Measurements from ENCODE around the gene ADCY9. TPM values are rescaled to one million over a fixed set of nuclear protein-coding genes. Genes with fewer than 3 reads are reported as not detected.

The ADCY9 gene
- total RNA-seq, 1 donor from 2014 or later, result 49.6 TPM

DNA sequence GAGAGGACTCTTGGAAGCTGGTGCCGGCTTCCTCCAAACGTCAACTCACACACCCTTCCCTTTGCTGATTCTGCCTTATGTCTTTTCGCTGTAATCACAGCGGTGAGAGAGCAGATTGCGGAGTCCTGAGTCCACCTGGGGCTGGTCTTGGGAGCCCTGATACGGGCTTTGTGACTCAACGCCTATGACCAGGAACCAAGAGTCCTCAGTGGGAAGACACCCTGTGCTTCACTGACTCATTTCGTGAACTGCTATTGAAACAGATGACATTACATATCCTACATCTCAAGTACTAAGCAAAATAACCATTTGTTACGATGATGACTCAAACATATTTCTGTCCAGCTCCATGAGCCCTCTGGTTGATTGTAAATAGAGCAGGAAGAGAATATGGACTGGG is 145.0 kb downstream of the ADCY9 start:
- intact Hi-C loops (cut with DNase I), result no loop called here
- Histone ChIP-seq H3K27ac (no peak overlapping the region), H3K36me3 (peaks cover 16% of the 10 kb centered on the region), H3K4me1 (no peaks in the 10 kb centered on the region), H3K4me3 (no peak overlapping the region), H3K9me3 (no peaks in the 10 kb centered on the region), H3K27me3 (no peaks in the 10 kb centered on the region)
- ATAC-seq (no peak), DNase-seq (no peak)
- TF ChIP-seq, protein P1, sequence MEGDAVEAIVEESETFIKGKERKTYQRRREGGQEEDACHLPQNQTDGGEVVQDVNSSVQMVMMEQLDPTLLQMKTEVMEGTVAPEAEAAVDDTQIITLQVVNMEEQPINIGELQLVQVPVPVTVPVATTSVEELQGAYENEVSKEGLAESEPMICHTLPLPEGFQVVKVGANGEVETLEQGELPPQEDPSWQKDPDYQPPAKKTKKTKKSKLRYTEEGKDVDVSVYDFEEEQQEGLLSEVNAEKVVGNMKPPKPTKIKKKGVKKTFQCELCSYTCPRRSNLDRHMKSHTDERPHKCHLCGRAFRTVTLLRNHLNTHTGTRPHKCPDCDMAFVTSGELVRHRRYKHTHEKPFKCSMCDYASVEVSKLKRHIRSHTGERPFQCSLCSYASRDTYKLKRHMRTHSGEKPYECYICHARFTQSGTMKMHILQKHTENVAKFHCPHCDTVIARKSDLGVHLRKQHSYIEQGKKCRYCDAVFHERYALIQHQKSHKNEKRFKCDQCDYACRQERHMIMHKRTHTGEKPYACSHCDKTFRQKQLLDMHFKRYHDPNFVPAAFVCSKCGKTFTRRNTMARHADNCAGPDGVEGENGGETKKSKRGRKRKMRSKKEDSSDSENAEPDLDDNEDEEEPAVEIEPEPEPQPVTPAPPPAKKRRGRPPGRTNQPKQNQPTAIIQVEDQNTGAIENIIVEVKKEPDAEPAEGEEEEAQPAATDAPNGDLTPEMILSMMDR (IDR thresholded peaks at IDR 0.05), result no peak

DNA sequence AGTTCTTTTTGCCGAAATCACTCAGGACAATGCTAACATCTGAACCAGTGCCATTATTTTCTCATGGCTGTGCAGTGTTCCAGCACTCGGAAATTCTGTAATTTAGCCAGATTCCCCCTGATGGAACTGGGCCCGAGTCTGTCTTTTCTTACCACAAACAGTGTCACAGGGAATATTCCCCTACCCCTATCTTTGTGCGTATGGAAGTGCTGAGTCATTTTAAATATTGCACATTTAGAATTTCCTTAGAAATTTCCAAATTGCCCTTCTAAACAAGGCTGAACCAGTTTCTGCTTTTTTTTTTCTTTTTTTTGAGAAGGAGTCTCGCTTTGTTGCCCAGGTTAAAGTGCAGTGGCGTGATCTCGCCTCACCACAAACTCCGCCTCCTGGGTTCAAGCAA is 147.7 kb downstream of the ADCY9 start:
- intact Hi-C loops (cut with DNase I), result no loop called here
- H3K27ac ChIP-seq, result no peak overlapping the region
- no peaks in the 10 kb centered on the region for H3K4me1 ChIP-seq
- no peaks in the 10 kb centered on the region for H3K27me3 ChIP-seq
- ATAC-seq (no peak), DNase-seq (no peak)
- no peaks in the 10 kb centered on the region for H3K9me3 ChIP-seq
- H3K36me3 ChIP-seq, result peaks cover 13% of the 10 kb centered on the region
- H3K4me3 ChIP-seq, result no peak overlapping the region
- TF ChIP-seq, protein P1 (IDR thresholded peaks at IDR 0.05), result no peak

DNA sequence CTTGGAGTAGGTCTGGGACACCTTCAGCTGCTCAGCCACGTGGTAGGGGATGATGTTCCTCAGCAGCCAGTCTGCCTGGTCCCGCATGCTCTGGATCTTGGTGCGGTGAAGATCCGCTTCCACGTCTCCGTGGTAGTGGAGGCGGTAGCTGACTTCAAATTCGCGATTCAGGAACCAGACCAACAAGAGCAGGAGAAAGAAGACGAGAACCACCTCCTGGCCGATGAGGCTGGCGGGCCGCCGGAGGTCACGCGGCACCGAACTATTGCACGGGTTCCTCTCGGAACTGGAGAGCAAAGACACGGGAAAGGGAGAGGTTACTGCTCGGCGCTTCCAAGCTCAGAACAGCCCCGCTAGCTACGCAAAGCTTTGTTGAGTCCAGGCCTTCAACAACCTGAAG is 149.6 kb downstream of the ADCY9 start:
- no peak for ATAC-seq
- H3K4me1 ChIP-seq, result peaks cover 15% of the 10 kb centered on the region
- no peak for DNase-seq
- H3K4me3 ChIP-seq, result no peak overlapping the region
- no peaks in the 10 kb centered on the region for H3K9me3 ChIP-seq
- H3K27me3 ChIP-seq, result no peaks in the 10 kb centered on the region
- peaks cover 11% of the 10 kb centered on the region for H3K36me3 ChIP-seq
- intact Hi-C loops (cut with DNase I), result no loop called here
- TF ChIP-seq, protein P1 (IDR thresholded peaks at IDR 0.05), result no peak
- H3K27ac ChIP-seq, result no peak overlapping the region

DNA sequence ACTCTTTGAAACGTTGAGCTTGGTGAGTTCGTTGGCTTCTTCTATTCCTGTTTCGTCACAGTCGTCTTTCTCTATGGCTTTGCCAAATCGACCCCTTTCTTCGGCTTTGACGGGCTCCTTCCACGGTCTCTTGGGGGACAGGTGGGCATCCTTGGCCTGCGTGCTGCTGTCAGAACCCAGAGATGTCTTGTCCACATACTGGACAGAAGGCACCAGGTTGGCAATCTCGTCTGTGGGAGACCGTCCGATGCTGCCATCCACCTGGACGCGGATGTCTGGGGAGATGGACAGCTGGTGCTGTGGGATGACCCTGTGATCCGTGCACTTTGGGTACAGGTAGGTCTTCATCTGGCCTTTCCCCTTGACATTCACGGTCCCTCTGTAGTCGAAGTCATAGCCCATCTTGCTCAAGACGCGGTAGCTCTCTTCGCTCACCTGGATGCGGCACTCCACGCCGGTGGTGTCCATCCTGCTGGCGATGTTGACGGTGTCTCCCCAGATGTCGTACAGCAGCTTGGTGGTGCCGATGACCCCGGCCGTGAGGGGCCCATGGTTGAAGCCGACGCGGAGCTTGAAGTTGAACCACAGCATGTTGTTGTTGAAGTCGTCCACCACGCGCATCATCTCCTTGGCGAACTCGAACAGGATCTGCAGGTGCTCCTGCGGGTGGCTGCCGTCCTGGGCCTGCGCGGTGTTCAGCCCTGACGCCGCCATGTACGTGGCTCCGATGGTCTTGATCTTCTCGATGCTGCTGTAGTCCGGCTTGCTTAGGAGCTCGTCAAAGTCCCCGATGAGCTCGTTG is 150.3 kb downstream of the ADCY9 start:
- Histone ChIP-seq H3K27me3 (no peaks in the 10 kb centered on the region), H3K4me3 (no peak overlapping the region), H3K27ac (no peak overlapping the region), H3K4me1 (peaks cover 22% of the 10 kb centered on the region), H3K36me3 (peaks cover 11% of the 10 kb centered on the region), H3K9me3 (no peaks in the 10 kb centered on the region)
- intact Hi-C loops (cut with DNase I), result no loop called here
- TF ChIP-seq, protein P1 (IDR thresholded peaks at IDR 0.05), result no peak
- ATAC-seq (no peak), DNase-seq (no peak)

- TF ChIP-seq, protein P1 (IDR thresholded peaks at IDR 0.05), result no peak
- H3K27me3 ChIP-seq, result no peaks in the 10 kb centered on the region
- peaks cover 22% of the 10 kb centered on the region for H3K4me1 ChIP-seq
- intact Hi-C loops (cut with DNase I), result no loop called here
- no peak for DNase-seq
- no peak overlapping the region for H3K4me3 ChIP-seq
- no peak overlapping the region for H3K27ac ChIP-seq
- ATAC-seq, result no peak
- H3K9me3 ChIP-seq, result no peaks in the 10 kb centered on the region
- H3K36me3 ChIP-seq, result peaks cover 11% of the 10 kb centered on the region
Measured at GRCh38 chr16:3965306-3965705, 150.9 kb downstream of the ADCY9 start.

Measured in upper lobe of right lung (tissue), 1 donor.